ENCODE data around the gene GPER1.
A peak's percentile ranks its signal among the peaks of the same experiment; 100 is the strongest.
"Not testable (repeated sequence)": the region's sequence is repeated elsewhere in the genome, so short reads cannot be mapped to it uniquely, and the experiment has no call there.

GPER1 gene

GRCh38 chr7:1087952-1088920 lies at the start of gene GPER1:
TSS of gene GPER1 (plus strand) at chr7:1088113. CDS start at chr7:1091729, 3,616 bp downstream.
- DNase-seq (ENCODE audit: low spot score) = peak; percentile 60

GRCh38 chr7:1040233-1040632 lies 47.7 kb upstream of the GPER1 start:
- DNase-seq (ENCODE audit: low spot score) = not testable (repeated sequence)

GRCh38 chr7:1040790-1041189 lies 47.1 kb upstream of the GPER1 start:
- DNase-seq (ENCODE audit: low spot score) = peak; percentile 76

GRCh38 chr7:1041551-1042491 lies 46.1 kb upstream of the GPER1 start:
- no peak for DNase-seq (ENCODE audit: low spot score)

GRCh38 chr7:1042492-1042833 lies 45.5 kb upstream of the GPER1 start:
- DNase-seq (ENCODE audit: low spot score) = no peak

GRCh38 chr7:1043552-1044188 lies 44.2 kb upstream of the GPER1 start:
- DNase-seq (ENCODE audit: low spot score) = no peak

- peak; percentile 100 for DNase-seq (ENCODE audit: low spot score)
Observed at GRCh38 chr7:1044189-1045068, 43.5 kb upstream of the GPER1 start, which contains the start of gene GPR146. TSS of gene GPR146 (plus strand) at chr7:1044546. CDS start at chr7:1057516, 12,970 bp downstream.

GRCh38 chr7:1045069-1046063 lies 42.5 kb upstream of the GPER1 start:
- DNase-seq (ENCODE audit: low spot score) = no peak

- no peak for DNase-seq (ENCODE audit: low spot score)
Observed at GRCh38 chr7:1046722-1047679, 40.9 kb upstream of the GPER1 start.

GRCh38 chr7:1049006-1049741 lies 38.7 kb upstream of the GPER1 start:
- DNase-seq (ENCODE audit: low spot score) = no peak

GRCh38 chr7:1049801-1050200 lies 38.1 kb upstream of the GPER1 start:
- DNase-seq (ENCODE audit: low spot score) = no peak

- DNase-seq (ENCODE audit: low spot score) = no peak
Observed at GRCh38 chr7:1050254-1050906, 37.5 kb upstream of the GPER1 start.

GRCh38 chr7:1050956-1051690 lies 36.8 kb upstream of the GPER1 start:
- no peak for DNase-seq (ENCODE audit: low spot score)

GRCh38 chr7:1052031-1052818 lies 35.7 kb upstream of the GPER1 start:
- DNase-seq (ENCODE audit: low spot score) = no peak

GRCh38 chr7:1053002-1053411 lies 34.9 kb upstream of the GPER1 start:
- no peak for DNase-seq (ENCODE audit: low spot score)

Data from hepatic stellate cell (primary cell).